ENCODE results near the gene RGS17.

GRCh38 chr6:153146413-153146812 lies 15.3 kb upstream of the RGS17 start:
- TF ChIP-seq POLR2A (IDR thresholded peaks at IDR 0.05), result no peak
- TF ChIP-seq CTCF (IDR thresholded peaks at IDR 0.05), result no peak

Data from thyroid gland (tissue), 4 donors.